SK-N-SH treated with all-trans-retinoic acid at 6 μM for 48 hours (cell line): ENCODE data around the gene JMJD1C.

Source experiments
- ATAC-seq: fragments of 200-7000 bp; cut with Tn5 transposase; 3 replicates; pipeline ENCODE4 v1.9.1; 2020; ENCODE audit warnings: mild to moderate bottlenecking, moderate library complexity
- ARNTL ChIP-seq: fragments of 450-650 bp; formaldehyde crosslinking; IDR thresholded peaks from 2 replicates; pipeline ENCODE4 v1.5.0; 2020; ENCODE audit warnings: low read depth, mild to moderate bottlenecking, moderate library complexity, borderline replicate concordance
- BACH2 ChIP-seq: fragments of 250-450 bp; sonication (Bioruptor Pico); IDR thresholded peaks from 2 replicates; pipeline ENCODE4 v1.9.0; 2021; ENCODE audit warnings: mild to moderate bottlenecking, borderline replicate concordance
- CREB5 ChIP-seq: fragments of 250-450 bp; sonication (Bioruptor Pico); IDR thresholded peaks from 2 replicates; pipeline ENCODE4 v1.5.1; 2020; ENCODE audit warnings: low read depth, mild to moderate bottlenecking, moderate library complexity
- CSRNP3 ChIP-seq: fragments of 250-450 bp; sonication (Bioruptor Pico); IDR thresholded peaks from 2 replicates; pipeline ENCODE4 v1.5.1; 2021; ENCODE audit warnings: mild to moderate bottlenecking, moderate library complexity
- ESRRG ChIP-seq: fragments of 250-450 bp; sonication (Bioruptor Pico); IDR thresholded peaks from 2 replicates; pipeline ENCODE4 v1.6.1; 2021; ENCODE audit warnings: mild to moderate bottlenecking
- GLIS3 ChIP-seq: fragments of 250-450 bp; sonication (Bioruptor Pico); IDR thresholded peaks from 2 replicates; pipeline ENCODE4 v1.5.0; 2020; ENCODE audit warnings: mild to moderate bottlenecking, moderate library complexity
- ISL1 ChIP-seq: fragments of 250-450 bp; sonication (Bioruptor Pico); IDR thresholded peaks from 2 replicates; pipeline ENCODE4 v2.1.2; 2022; ENCODE audit warnings: mild to moderate bottlenecking, moderate library complexity
- OSR1 ChIP-seq: fragments of 250-450 bp; sonication (Bioruptor Pico); IDR thresholded peaks from 2 replicates; pipeline ENCODE4 v1.8.0; 2022; ENCODE audit warnings: moderate library complexity, mild to moderate bottlenecking, inconsistent platforms
- PATZ1 ChIP-seq: fragments of 250-450 bp; sonication (Bioruptor Pico); IDR thresholded peaks from 2 replicates; pipeline ENCODE4 v1.8.0; 2020; ENCODE audit warnings: mild to moderate bottlenecking, moderate library complexity, borderline replicate concordance
- PPARA ChIP-seq: fragments of 250-450 bp; sonication (Bioruptor Pico); IDR thresholded peaks from 2 replicates; pipeline ENCODE4 v1.5.0; 2020; ENCODE audit warnings: mild to moderate bottlenecking, borderline replicate concordance
- RARB ChIP-seq: fragments of 250-450 bp; sonication (Bioruptor Pico); IDR thresholded peaks from 2 replicates; pipeline ENCODE4 v1.8.0; 2021; ENCODE audit warnings: mild to moderate bottlenecking, moderate library complexity
- TCF4 ChIP-seq: fragments of 250-450 bp; sonication (Bioruptor Pico); IDR thresholded peaks from 2 replicates; pipeline ENCODE4 v1.8.0; 2021; ENCODE audit warnings: mild to moderate bottlenecking, moderate library complexity, borderline replicate concordance
- TOX ChIP-seq: fragments of 250-450 bp; sonication (Bioruptor Pico); IDR thresholded peaks from 2 replicates; pipeline ENCODE4 v1.8.0; 2021; ENCODE audit warnings: mild to moderate bottlenecking, moderate library complexity, borderline replicate concordance
- ZC3H10 ChIP-seq: fragments of 250-450 bp; sonication (Bioruptor Pico); IDR thresholded peaks from 2 replicates; pipeline ENCODE4 v1.5.1; 2021; ENCODE audit warnings: mild to moderate bottlenecking, moderate library complexity
- ZFP30 ChIP-seq: fragments of 450-650 bp; formaldehyde crosslinking; IDR thresholded peaks from 2 replicates; pipeline ENCODE4 v1.5.0; 2022; ENCODE audit warnings: mild to moderate bottlenecking, moderate library complexity
- ZNF565 ChIP-seq: fragments of 450-650 bp; formaldehyde crosslinking; conservative IDR thresholded peaks from 2 replicates; pipeline ENCODE4 v1.5.0; 2020; ENCODE audit warnings: low read depth, mild to moderate bottlenecking, moderate library complexity
- ZNF70 ChIP-seq: fragments of 450-650 bp; formaldehyde crosslinking; IDR thresholded peaks from 2 replicates; pipeline ENCODE4 v1.5.0; 2020; ENCODE audit warnings: mild to moderate bottlenecking, moderate library complexity

JMJD1C gene

GRCh38 chr10:63323701-63324494, 141.9 kb downstream of the JMJD1C start (continued):
- TF ChIP-seq CREB5 (no peak), OSR1 (no peak), ZC3H10 (no peak), ISL1 (CRISPR knock-in tag) (no peak), ARNTL (CRISPR knock-in tag) (no peak), ZFP30 (no peak), ZNF70 (CRISPR knock-in tag) (no peak), PATZ1 (no peak), ZNF565 (no peak), TOX (CRISPR knock-in tag) (no peak)
- TF ChIP-seq, all 23 proteins: peak for 0

GRCh38 chr10:63320683-63321082, 145.1 kb downstream of the JMJD1C start:
- ATAC-seq = no peak
- TF ChIP-seq CREB5 = no peak
- no peak for TF ChIP-seq ZFP30
- TF ChIP-seq PATZ1 = no peak

GRCh38 chr10:63319231-63319630, 146.5 kb downstream of the JMJD1C start:
- ATAC-seq = no peak
- TF ChIP-seq CSRNP3 (CRISPR knock-in tag) = no peak
- TF ChIP-seq ESRRG (CRISPR knock-in tag) = no peak
- no peak for TF ChIP-seq TOX (CRISPR knock-in tag)
- no peak for TF ChIP-seq ARNTL (CRISPR knock-in tag)
- no peak for TF ChIP-seq GLIS3 (CRISPR knock-in tag)

- no peak for ATAC-seq
- TF ChIP-seq BACH2 (CRISPR knock-in tag) (no peak), TCF4 (no peak), CSRNP3 (CRISPR knock-in tag) (no peak), PATZ1 (no peak), CREB5 (no peak), ZC3H10 (no peak), RARB (CRISPR knock-in tag) (no peak), PPARA (no peak), TOX (CRISPR knock-in tag) (no peak), ZNF565 (no peak), ZNF70 (CRISPR knock-in tag) (no peak), ZFP30 (no peak), ARNTL (CRISPR knock-in tag) (no peak), GLIS3 (CRISPR knock-in tag) (no peak), OSR1 (no peak)
These were observed 147.3 kb downstream of the JMJD1C start for GRCh38 chr10:63318491-63318890.
